K562 (cell line): ENCODE measurements around the gene QKI. TPM values are rescaled to one million over a fixed set of nuclear protein-coding genes. Genes with fewer than 3 reads are reported as not detected.
A peak's percentile ranks its signal among the peaks of the same experiment; 100 is the strongest.

ENCODE experiments used
- AFF4 ChIP-seq: sonication (generic); formaldehyde crosslinking; IDR thresholded peaks from 2 replicates; pipeline ENCODE4 v1.8.0; 2023; ENCODE audit warnings: mild to moderate bottlenecking, missing genetic modification reagents
- CAMTA2 ChIP-seq: fragments of 250-450 bp; sonication (Bioruptor Pico); conservative IDR thresholded peaks from 2 replicates; pipeline ENCODE4 v1.5.1; 2022
- DDX20 ChIP-seq: fragments of 450-650 bp; IDR thresholded peaks from 2 replicates; pipeline ENCODE4 v1.6.1; 2016; ENCODE audit warnings: missing genetic modification characterization, low read depth, mild to moderate bottlenecking, missing compliant biosample characterization, moderate library complexity
- MYNN ChIP-seq, 2 experiments: sonication (generic); formaldehyde crosslinking in 1 of 2; IDR thresholded peaks; 2 replicates each; pipeline versions ENCODE4 v1.5.0 to v1.6.1; 2016 to 2020; ENCODE audit warnings: antibody characterized with exemption in 1 of 2, missing genetic modification reagents in 1 of 2
- NR2C2 ChIP-seq, 2 experiments: fragments of 200-800 bp in 1 of 2; sonication (Bioruptor generic) in 1 of 2; sonication (generic) in 1 of 2; formaldehyde crosslinking in 1 of 2; IDR thresholded peaks; 2 replicates each; pipeline versions ENCODE4 v1.6.1 to v1.8.0; 2016 to 2022; ENCODE audit warnings: mild to moderate bottlenecking in 1 of 2, missing compliant biosample characterization in 1 of 2, missing genetic modification characterization in 1 of 2, missing genetic modification reagents in 1 of 2
- PTTG1 ChIP-seq: fragments of 450-650 bp; IDR thresholded peaks from 2 replicates; pipeline ENCODE4 v1.6.1; 2016; ENCODE audit warnings: low read depth, mild to moderate bottlenecking, missing genetic modification characterization, missing compliant biosample characterization
- RBM17 ChIP-seq: fragments of 200-400 bp; formaldehyde crosslinking; IDR thresholded peaks from 2 replicates; pipeline ENCODE4 v1.6.1; 2017; ENCODE audit warnings: low read depth, mild to moderate bottlenecking, low read length, borderline replicate concordance
- RBM22 ChIP-seq: fragments of 200-400 bp; formaldehyde crosslinking; IDR thresholded peaks from 2 replicates; pipeline ENCODE4 v1.6.1; 2018; ENCODE audit warnings: low read length, low read depth; ENCODE audit not compliant: poor library complexity, severe bottlenecking
- SRSF1 ChIP-seq: fragments of 200-400 bp; formaldehyde crosslinking; IDR thresholded peaks from 2 replicates; pipeline ENCODE4 v1.6.1; 2017; ENCODE audit warnings: mild to moderate bottlenecking, low read depth, low read length, moderate library complexity
- TCFL5 ChIP-seq: fragments of 250-450 bp; sonication (Bioruptor Pico); conservative IDR thresholded peaks from 2 replicates; pipeline ENCODE4 v1.6.1; 2021; ENCODE audit warnings: mild to moderate bottlenecking, moderate library complexity, matching md5 sums
- TSC22D4 ChIP-seq: fragments of 450-650 bp; IDR thresholded peaks from 2 replicates; pipeline ENCODE4 v1.6.1; 2016; ENCODE audit warnings: missing genetic modification characterization, missing biosample characterization, control low read depth
- WHSC1 ChIP-seq: IDR thresholded peaks from one replicate; pipeline ENCODE4 v1.6.1; 2012; ENCODE audit warnings: low read length, control low read depth, inconsistent platforms
- ZBTB1 ChIP-seq: sonication (generic); formaldehyde crosslinking; IDR thresholded peaks from 2 replicates; pipeline ENCODE4 v1.8.1; 2023; ENCODE audit warnings: missing genetic modification reagents, low read depth, mild to moderate bottlenecking, borderline replicate concordance
- ZBTB11 ChIP-seq, 3 experiments: fragments of 200-800 bp in 1 of 3; fragments of 250-450 bp in 1 of 3; fragments of 450-650 bp in 1 of 3; sonication (Bioruptor Pico) in 1 of 3; sonication (Bioruptor generic) in 1 of 3; formaldehyde crosslinking in 1 of 3; IDR thresholded peaks; 2 replicates each; pipeline versions ENCODE4 v1.6.1 to v1.8.0; 2016 to 2022; ENCODE audit warnings: mild to moderate bottlenecking in 2 of 3, missing genetic modification characterization in 2 of 3, missing compliant biosample characterization in 1 of 3, moderate library complexity in 1 of 3
- ZNF175 ChIP-seq: fragments of 200-800 bp; sonication (Bioruptor generic); IDR thresholded peaks from 2 replicates; pipeline ENCODE4 v1.6.1; 2016; ENCODE audit warnings: low read depth, mild to moderate bottlenecking, missing genetic modification characterization, missing compliant biosample characterization
- ZNF24 ChIP-seq: fragments of 450-650 bp; IDR thresholded peaks from 2 replicates; pipeline ENCODE4 v1.6.1; 2016
- ZNF699 ChIP-seq: fragments of 250-450 bp; sonication (Bioruptor Pico); IDR thresholded peaks from 2 replicates; pipeline ENCODE4 v1.8.0; 2021; ENCODE audit warnings: mild to moderate bottlenecking, moderate library complexity; ENCODE audit not compliant: insufficient replicate concordance
- ZNF740 ChIP-seq, 3 experiments: fragments of 200-800 bp in 1 of 3; sonication (Bioruptor generic) in 1 of 3; sonication (generic) in 1 of 3; formaldehyde crosslinking in 1 of 3; IDR thresholded peaks; 2 replicates each; pipeline versions ENCODE4 v1.6.1 to v1.8.0; 2016 to 2022; ENCODE audit warnings: mild to moderate bottlenecking in 2 of 3, missing compliant biosample characterization in 2 of 3, missing genetic modification characterization in 2 of 3, missing genetic modification reagents in 1 of 3
- ZNF785 ChIP-seq: fragments of 250-450 bp; sonication (Bioruptor Pico); IDR thresholded peaks from 2 replicates; pipeline ENCODE4 v1.4.0; 2020; ENCODE audit warnings: mild to moderate bottlenecking
- polyA plus RNA-seq, 8 experiments: library from polyadenylated mRNA; depleted of rRNA in 4 of 8; stranded (reverse) in 5 of 8; unstranded in 3 of 8; fragments of >200 nt; fragmentation: Nextera tagmentation in 2 of 8; fragmentation: Illumina TruSeq in 1 of 8; extraction: Ambion mirVana in 2 of 8; extraction: Trizol in 1 of 8; gene quantifications; 2 replicates each; pipeline versions ENCODE4 v1.2.1 to v1.2.3, GENCODE V29; 2011 to 2014; ENCODE audit warnings: inconsistent platforms in 1 of 8, missing spikeins in 1 of 8
- total RNA-seq, 7 experiments: library from RNA; depleted of rRNA in 6 of 7; stranded (reverse); fragments of >200 nt in 6 of 7; fragmentation: Illumina TruSeq in 2 of 7; extraction: Trizol in 2 of 7; gene quantifications; 2 replicates each; pipeline versions ENCODE4 v1.2.1 to v1.2.3, GENCODE V29; 2011 to 2021; ENCODE audit warnings: low replicate concordance in 1 of 7

The QKI gene
- total and polyA plus RNA-seq, 9 of the 15 experiments (the other 6 are each of a cell fraction or from before 2014, with no cell fraction given), result 20.4 to 215 (median 123) TPM

- TF ChIP-seq DDX20 (tag) (no peak), WHSC1 (no peak), RBM22 (no peak), CAMTA2 (CRISPR knock-in tag) (no peak), AFF4 (CRISPR knock-in tag) (no peak), ZNF24 (no peak), ZBTB1 (CRISPR knock-in tag) (no peak), MYNN (IDR thresholded peaks at IDR 0.05) (no peak), MYNN (CRISPR knock-in tag; IDR thresholded peaks at IDR 0.05) (no peak), ZNF740 (CRISPR knock-in tag; IDR thresholded peaks at IDR 0.05) (peak; percentile 79), ZNF740 (tag; IDR thresholded peaks at IDR 0.05) (peak in 1 of 2 experiments; percentile 76; a peak in 1 of 4 replicates), NR2C2 (CRISPR knock-in tag; IDR thresholded peaks at IDR 0.05) (peak; percentile 74; the same call in 1 of the 2 replicates), NR2C2 (tag; IDR thresholded peaks at IDR 0.05) (peak; percentile 91), ZNF785 (CRISPR knock-in tag) (no peak), SRSF1 (no peak), ZNF699 (CRISPR knock-in tag) (no peak), RBM17 (no peak), TCFL5 (CRISPR knock-in tag) (no peak), ZBTB11 (CRISPR knock-in tag; IDR thresholded peaks at IDR 0.05) (peak in 1 of 3 experiments; percentile 61; a peak in 2 of 6 replicates), TSC22D4 (tag) (no peak), PTTG1 (no peak), ZNF175 (CRISPR knock-in tag) (0 out of 2 replicates have a peak, but pooled peaks have one; percentile 32)
These were observed 158.1 kb downstream of the QKI start (continued) for GRCh38 chr6:163572612-163573011.
